Activated B cell treated with CpG ODN at 0.5 μM for 24 hours (primary cell): ENCODE data around the gene TTC8. TPM values are rescaled to one million over a fixed set of nuclear protein-coding genes. Genes with fewer than 3 reads are reported as not detected.

ENCODE experiments used
- ATAC-seq: fragments of 200-7000 bp; cut with Tn5 transposase; one replicate; pipeline ENCODE4 v1.10.0; 2021; ENCODE audit warnings: low read depth, mild to moderate bottlenecking, moderate library complexity
- CTCF ChIA-PET: fragments of 350-600 bp; sonication (Branson Sonifier 250); formaldehyde crosslinking; loops from one replicate; lab custom pipeline; 2021; ENCODE audit warnings: antibody characterized with exemption; lab: Charles Lee
- POLR2A ChIA-PET: fragments of 350-600 bp; sonication (Branson Sonifier 250); formaldehyde crosslinking; loops from one replicate; lab custom pipeline; 2021; ENCODE audit warnings: antibody characterized with exemption; lab: Charles Lee
- DNase-seq: peaks from one replicate; pipeline ENCODE4 v3.0.0; 2022
- H3K27ac Mint-ChIP-seq: one replicate; pipeline ENCODE4 v1.8.0; 2020; ENCODE audit warnings: mixed read lengths
- H3K27me3 Mint-ChIP-seq: one replicate; pipeline ENCODE4 v1.8.0; 2021; ENCODE audit warnings: mixed read lengths
- H3K36me3 Mint-ChIP-seq: one replicate; pipeline ENCODE4 v1.8.0; 2021; ENCODE audit warnings: low read depth, mixed read lengths
- H3K4me1 Mint-ChIP-seq: one replicate; pipeline ENCODE4 v1.8.0; 2021; ENCODE audit warnings: mixed read lengths
- H3K4me3 Mint-ChIP-seq: one replicate; pipeline ENCODE4 v1.8.0; 2020; ENCODE audit warnings: mild to moderate bottlenecking, mixed read lengths
- H3K9me3 Mint-ChIP-seq: one replicate; pipeline ENCODE4 v1.8.0; 2020; ENCODE audit warnings: mixed read lengths
- CTCF ChIP-seq: fragments of 200-600 bp; IDR thresholded peaks from one replicate; pipeline ENCODE4 v1.8.0; 2022; ENCODE audit warnings: antibody characterized with exemption, mild to moderate bottlenecking
- intact Hi-C: fragments of 100-400 bp; cut with micrococcal nuclease; formaldehyde crosslinking; loops from one replicate; pipeline ENCODE4 v1.15.1; 2024
- total RNA-seq: library from RNA; stranded (reverse); gene quantifications from 2 replicates; pipeline ENCODE4 v1.2.3, GENCODE V29; 2022

The TTC8 gene
- total RNA-seq, 1 donor from 2014 or later: 4.8 TPM

GRCh38 chr14:88829685-88830302 is 5.3 kb downstream of the TTC8 start:
- CTCF ChIA-PET: no interaction called here
- peaks cover 11% of the 10 kb centered on the region for H3K4me1 Mint-ChIP-seq
- ATAC-seq: no peak

GRCh38 chr14:88831284-88831683 is 6.8 kb downstream of the TTC8 start:
- H3K27me3 Mint-ChIP-seq: no peaks in the 10 kb centered on the region
- H3K27ac Mint-ChIP-seq: no peak overlapping the region
- CTCF ChIA-PET: no interaction called here
- no peak for TF ChIP-seq CTCF
- H3K4me1 Mint-ChIP-seq: peaks cover 6% of the 10 kb centered on the region
- intact Hi-C loops: no loop called here
- ATAC-seq: no peak
- H3K4me3 Mint-ChIP-seq: no peak overlapping the region
- POLR2A ChIA-PET: no interaction called here
- no peaks in the 10 kb centered on the region for H3K36me3 Mint-ChIP-seq
- no peaks in the 10 kb centered on the region for H3K9me3 Mint-ChIP-seq
- no peak for DNase-seq

More at GRCh38 chr14:88829685-88830302, 5.3 kb downstream of the TTC8 start:
- no peaks in the 10 kb centered on the region for H3K27me3 Mint-ChIP-seq
- no peaks in the 10 kb centered on the region for H3K9me3 Mint-ChIP-seq
- POLR2A ChIA-PET: no interaction called here
- no peaks in the 10 kb centered on the region for H3K36me3 Mint-ChIP-seq
- DNase-seq: no peak
- H3K27ac Mint-ChIP-seq: no peak overlapping the region
- H3K4me3 Mint-ChIP-seq: no peak overlapping the region
- TF ChIP-seq CTCF: no peak
- intact Hi-C loops: loop anchor here (10.0 kb wide), 2 partner anchors 475 to 1425 kb away; partner anchors contain the start of gene PSMC1

GRCh38 chr14:88834883-88835431 is 10.5 kb downstream of the TTC8 start:
- H3K9me3 Mint-ChIP-seq: no peaks in the 10 kb centered on the region
- intact Hi-C loops: no loop called here
- CTCF ChIA-PET: no interaction called here
- H3K4me3 Mint-ChIP-seq: no peak overlapping the region
- H3K4me1 Mint-ChIP-seq: no peaks in the 10 kb centered on the region
- H3K36me3 Mint-ChIP-seq: no peaks in the 10 kb centered on the region
- no peak overlapping the region for H3K27ac Mint-ChIP-seq
- peaks cover 2% of the 10 kb centered on the region for H3K27me3 Mint-ChIP-seq
- DNase-seq: no peak
- TF ChIP-seq CTCF: no peak
- POLR2A ChIA-PET: no interaction called here
- ATAC-seq: no peak

GRCh38 chr14:88835661-88836060 is 11.2 kb downstream of the TTC8 start:
- intact Hi-C loops: no loop called here
- Mint-ChIP-seq H3K4me1 (no peaks in the 10 kb centered on the region), H3K4me3 (no peak overlapping the region), H3K27ac (no peak overlapping the region), H3K36me3 (no peaks in the 10 kb centered on the region), H3K9me3 (no peaks in the 10 kb centered on the region), H3K27me3 (peaks cover 2% of the 10 kb centered on the region)
- CTCF ChIA-PET: no interaction called here
- POLR2A ChIA-PET: no interaction called here
- TF ChIP-seq CTCF: no peak
- no peak for DNase-seq
- no peak for ATAC-seq

GRCh38 chr14:88837495-88837894 is 13.0 kb downstream of the TTC8 start:
- no peak for TF ChIP-seq CTCF
- Mint-ChIP-seq H3K27me3 (peaks cover 2% of the 10 kb centered on the region), H3K9me3 (no peaks in the 10 kb centered on the region), H3K4me1 (no peaks in the 10 kb centered on the region), H3K4me3 (no peak overlapping the region), H3K36me3 (peaks cover 6% of the 10 kb centered on the region), H3K27ac (no peak overlapping the region)
- ChIA-PET CTCF (no interaction called here), POLR2A (no interaction called here)
- DNase-seq (no peak), ATAC-seq (no peak)
- intact Hi-C loops: no loop called here
